ENCODE results near the gene CPSF6. TPM values are rescaled to one million over a fixed set of nuclear protein-coding genes. Genes with fewer than 3 reads are reported as not detected.
"Not testable (repeated sequence)": the region's sequence is repeated elsewhere in the genome, so short reads cannot be mapped to it uniquely, and the experiment has no call there.

CPSF6 gene, protein sequence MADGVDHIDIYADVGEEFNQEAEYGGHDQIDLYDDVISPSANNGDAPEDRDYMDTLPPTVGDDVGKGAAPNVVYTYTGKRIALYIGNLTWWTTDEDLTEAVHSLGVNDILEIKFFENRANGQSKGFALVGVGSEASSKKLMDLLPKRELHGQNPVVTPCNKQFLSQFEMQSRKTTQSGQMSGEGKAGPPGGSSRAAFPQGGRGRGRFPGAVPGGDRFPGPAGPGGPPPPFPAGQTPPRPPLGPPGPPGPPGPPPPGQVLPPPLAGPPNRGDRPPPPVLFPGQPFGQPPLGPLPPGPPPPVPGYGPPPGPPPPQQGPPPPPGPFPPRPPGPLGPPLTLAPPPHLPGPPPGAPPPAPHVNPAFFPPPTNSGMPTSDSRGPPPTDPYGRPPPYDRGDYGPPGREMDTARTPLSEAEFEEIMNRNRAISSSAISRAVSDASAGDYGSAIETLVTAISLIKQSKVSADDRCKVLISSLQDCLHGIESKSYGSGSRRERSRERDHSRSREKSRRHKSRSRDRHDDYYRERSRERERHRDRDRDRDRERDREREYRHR
- 10 to 100 TPM; 86.1 to 97.2 TPM for total RNA-seq

DNA sequence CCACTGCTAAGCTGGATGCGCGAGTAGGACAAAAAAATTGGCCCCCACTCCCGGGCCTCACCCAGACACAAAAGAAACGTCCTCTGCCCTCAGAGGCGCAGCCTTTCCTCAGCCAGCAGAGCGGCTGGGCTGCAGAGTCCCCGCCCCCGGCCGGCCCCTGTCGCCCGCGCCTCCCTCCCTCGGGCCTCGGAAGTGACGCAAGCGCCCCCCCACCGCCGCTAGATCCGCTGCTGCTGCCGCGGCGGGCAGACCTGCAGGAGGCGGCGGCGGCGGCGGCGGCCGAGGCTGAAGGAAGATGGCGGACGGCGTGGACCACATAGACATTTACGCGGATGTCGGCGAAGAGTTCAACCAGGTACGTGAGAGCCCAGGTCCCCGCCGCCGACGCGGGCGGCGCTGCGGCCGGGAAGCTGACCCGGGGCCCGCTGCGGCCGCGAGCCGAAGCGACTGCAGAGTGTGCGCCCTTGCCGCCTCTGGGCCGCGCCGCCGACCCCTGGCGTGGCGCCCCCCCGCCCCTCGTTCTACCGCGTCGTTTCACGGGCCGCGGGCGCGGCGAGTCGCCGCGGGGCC is at the start of gene CPSF6:
Gene CPSF6, plus strand, starts transcription at position 218 of the 570 bp plus-strand sequence. Its CDS starts 78 bp downstream, at position 296.
- H3K36me3 Mint-ChIP-seq (ENCODE audit: insufficient read depth in 2 of 2): peaks cover 6 to 8% of the 10 kb centered on the region in 2 donors
- peaks cover 45% of the 10 kb centered on the region for H3K4me1 Mint-ChIP-seq (ENCODE audit: low read depth)
- H3K27me3 Mint-ChIP-seq (ENCODE audit: low read depth): no peaks in the 10 kb centered on the region
- peak within 1 kb of the TSS; percentile 98 for H3K27ac Mint-ChIP-seq
- ATAC-seq (replicated peaks in 1 of 2): peak; percentile 95
- H3K9me3 Mint-ChIP-seq: no peaks in the 10 kb centered on the region
- H3K4me3 Mint-ChIP-seq: peak within 1 kb of the TSS; percentile 98 to 100
- DNase-seq: peak; percentile 98 to 99

DNA sequence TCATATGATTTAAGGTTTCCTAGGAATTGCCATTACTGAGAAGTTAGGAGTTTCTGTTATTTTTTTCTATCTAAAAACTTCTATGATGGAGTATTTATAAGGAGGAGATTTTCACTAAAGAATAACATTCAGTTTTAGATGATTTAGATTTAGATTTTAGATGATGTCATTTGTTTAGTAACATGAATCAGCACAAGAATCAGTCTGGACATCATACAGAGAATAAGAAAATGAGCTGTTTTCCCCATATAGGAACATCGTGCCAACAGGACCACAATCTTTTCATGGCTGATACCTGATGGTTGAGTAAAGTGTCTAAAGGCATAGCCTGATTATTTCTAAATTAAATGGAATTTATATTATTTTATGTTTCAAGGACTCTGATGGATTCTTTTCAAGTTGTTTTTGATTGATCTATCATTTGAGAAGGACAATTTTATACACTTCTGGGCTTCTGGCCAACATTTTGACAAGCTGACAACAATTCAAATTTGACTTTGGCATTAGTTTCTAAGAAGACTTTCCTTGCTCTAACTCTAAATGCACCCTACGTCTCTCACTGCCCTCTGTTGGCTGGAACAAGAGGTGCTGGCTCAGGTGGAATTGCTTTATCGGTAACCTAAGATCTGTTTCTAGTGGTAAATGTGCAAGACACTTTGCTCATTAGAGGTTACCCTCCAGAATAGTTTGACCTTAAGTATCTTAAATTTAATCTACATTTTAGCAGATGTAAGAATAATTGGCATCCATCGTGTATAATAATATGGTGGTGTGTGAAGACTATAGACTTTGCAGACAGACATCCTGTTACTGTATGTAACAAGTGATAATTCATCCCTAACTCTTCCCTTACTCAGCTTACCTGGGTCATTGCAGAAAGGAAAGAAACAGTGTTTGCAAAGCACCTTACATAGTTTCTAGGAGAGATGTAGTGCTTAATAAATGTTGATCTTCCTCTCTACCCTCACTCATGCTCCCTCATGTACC is 42.8 kb upstream of the CPSF6 start:
- Mint-ChIP-seq H3K4me1 (ENCODE audit: low read depth) (no peaks in the 10 kb centered on the region), H3K27ac (no peak overlapping the region), H3K4me3 (no peak overlapping the region), H3K27me3 (ENCODE audit: low read depth) (no peaks in the 10 kb centered on the region), H3K36me3 (ENCODE audit: insufficient read depth in 2 of 2) (peaks cover 22 to 29% of the 10 kb centered on the region in 2 donors), H3K9me3 (peaks cover 27 to 34% of the 10 kb centered on the region in 2 donors)
- ATAC-seq (replicated peaks in 1 of 2): peak in 1 of 2 donors; percentile 47
- no peak for DNase-seq

DNA sequence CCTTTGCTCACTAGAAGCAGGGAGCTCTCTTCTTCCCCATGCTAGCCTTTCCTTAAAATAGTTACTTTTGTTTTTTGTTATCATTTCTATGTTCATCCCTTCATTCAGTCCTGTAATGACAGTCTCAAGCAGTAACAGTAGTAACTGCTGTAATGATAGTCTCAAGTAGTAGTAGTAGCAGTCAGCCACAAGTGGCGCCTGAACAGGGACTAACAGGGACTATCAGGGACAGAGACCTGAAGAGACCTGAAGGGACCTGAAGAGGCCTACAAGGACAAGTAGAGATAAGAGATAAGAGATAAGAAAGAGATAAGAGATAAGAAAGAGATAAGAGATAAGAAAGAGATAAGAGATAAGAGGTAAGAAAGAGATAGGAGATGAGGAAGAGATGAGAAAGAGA is 39.4 kb upstream of the CPSF6 start:
- not testable (repeated sequence) for DNase-seq; H3K4me3 Mint-ChIP-seq; H3K27me3 Mint-ChIP-seq (ENCODE audit: low read depth); ATAC-seq (replicated peaks in 1 of 2); H3K4me1 Mint-ChIP-seq (ENCODE audit: low read depth); H3K27ac Mint-ChIP-seq
- Mint-ChIP-seq H3K9me3 (peaks cover 27 to 36% of the 10 kb centered on the region in 2 donors), H3K36me3 (ENCODE audit: insufficient read depth in 2 of 2) (peaks cover 24 to 27% of the 10 kb centered on the region in 2 donors)

DNA sequence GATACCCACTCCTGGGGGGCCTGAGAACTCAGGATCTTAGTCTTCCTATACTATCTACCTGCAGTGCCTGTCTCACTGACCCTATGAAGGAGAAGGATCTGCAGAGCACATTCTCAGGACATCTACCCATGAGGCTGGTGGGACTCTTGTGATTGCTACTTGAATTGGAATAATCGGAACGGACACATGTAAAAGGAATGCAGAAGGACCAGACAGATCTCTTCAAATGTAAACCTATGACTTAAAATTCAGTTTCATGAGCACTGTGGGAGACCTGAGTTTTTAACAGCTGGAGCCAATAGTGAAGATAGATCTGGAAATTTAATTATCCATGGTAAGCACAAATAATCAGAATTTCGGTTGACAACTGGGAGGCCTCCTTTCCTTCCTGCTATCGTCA is 35.2 kb upstream of the CPSF6 start:
- H3K27ac Mint-ChIP-seq: no peak overlapping the region
- no peak for DNase-seq
- H3K4me3 Mint-ChIP-seq: no peak overlapping the region
- H3K9me3 Mint-ChIP-seq: peaks cover 29 to 37% of the 10 kb centered on the region in 2 donors
- no peak for ATAC-seq (replicated peaks in 1 of 2)
- H3K36me3 Mint-ChIP-seq (ENCODE audit: insufficient read depth in 2 of 2): peaks cover 23 to 33% of the 10 kb centered on the region in 2 donors
- peaks cover 4% of the 10 kb centered on the region for H3K4me1 Mint-ChIP-seq (ENCODE audit: low read depth)
- H3K27me3 Mint-ChIP-seq (ENCODE audit: low read depth): no peaks in the 10 kb centered on the region

DNA sequence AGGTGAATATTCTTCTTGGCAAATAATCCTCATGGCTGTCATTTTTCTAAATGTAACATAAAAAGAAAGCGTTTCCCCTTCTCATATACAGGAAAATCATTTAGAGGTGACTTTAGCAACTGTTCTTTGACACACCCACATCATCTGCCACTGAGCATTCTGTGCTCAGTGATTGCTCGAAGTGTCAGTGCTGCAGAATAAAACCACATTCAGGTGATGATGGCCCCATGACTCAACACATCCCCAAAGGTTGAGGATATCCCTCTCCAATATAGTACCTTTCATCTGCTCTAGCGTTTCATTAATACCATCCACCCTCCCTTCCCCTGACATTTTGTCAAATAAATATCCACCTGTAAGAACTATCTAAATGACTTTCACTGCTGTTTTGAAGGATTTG is 28.7 kb upstream of the CPSF6 start:
- DNase-seq (no peak), ATAC-seq (replicated peaks in 1 of 2) (no peak)
- Mint-ChIP-seq H3K27me3 (ENCODE audit: low read depth) (no peaks in the 10 kb centered on the region), H3K36me3 (ENCODE audit: insufficient read depth in 2 of 2) (peaks cover 8 to 13% of the 10 kb centered on the region in 2 donors), H3K4me3 (no peak overlapping the region), H3K4me1 (ENCODE audit: low read depth) (peaks cover 9% of the 10 kb centered on the region), H3K9me3 (peaks cover 10% of the 10 kb centered on the region in 2 donors), H3K27ac (no peak overlapping the region)

DNA sequence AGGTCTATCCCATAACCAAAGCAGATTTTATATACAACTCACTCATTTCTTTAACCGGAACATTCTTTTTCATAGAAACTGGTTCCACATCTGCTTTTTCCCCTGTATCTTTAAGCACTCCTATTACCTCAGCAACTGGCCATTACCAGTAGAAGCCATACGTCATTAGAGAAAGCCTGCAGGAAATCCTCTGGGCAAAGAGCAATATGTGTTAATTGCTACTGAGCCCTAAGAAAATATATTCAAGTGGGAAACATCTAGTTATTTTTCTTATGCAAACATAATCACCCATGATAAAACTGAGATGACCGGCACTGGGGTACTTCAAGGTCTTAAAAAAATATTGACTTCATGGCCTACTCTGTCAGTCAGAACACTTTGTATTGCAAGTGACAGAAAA is 28.2 kb upstream of the CPSF6 start:
- peaks cover 9 to 10% of the 10 kb centered on the region in 2 donors for H3K9me3 Mint-ChIP-seq
- H3K27ac Mint-ChIP-seq: no peak overlapping the region
- H3K27me3 Mint-ChIP-seq (ENCODE audit: low read depth): no peaks in the 10 kb centered on the region
- peaks cover 8 to 13% of the 10 kb centered on the region in 2 donors for H3K36me3 Mint-ChIP-seq (ENCODE audit: insufficient read depth in 2 of 2)
- no peak for DNase-seq
- H3K4me3 Mint-ChIP-seq: no peak overlapping the region
- H3K4me1 Mint-ChIP-seq (ENCODE audit: low read depth): peaks cover 9% of the 10 kb centered on the region
- no peak for ATAC-seq (replicated peaks in 1 of 2)

DNA sequence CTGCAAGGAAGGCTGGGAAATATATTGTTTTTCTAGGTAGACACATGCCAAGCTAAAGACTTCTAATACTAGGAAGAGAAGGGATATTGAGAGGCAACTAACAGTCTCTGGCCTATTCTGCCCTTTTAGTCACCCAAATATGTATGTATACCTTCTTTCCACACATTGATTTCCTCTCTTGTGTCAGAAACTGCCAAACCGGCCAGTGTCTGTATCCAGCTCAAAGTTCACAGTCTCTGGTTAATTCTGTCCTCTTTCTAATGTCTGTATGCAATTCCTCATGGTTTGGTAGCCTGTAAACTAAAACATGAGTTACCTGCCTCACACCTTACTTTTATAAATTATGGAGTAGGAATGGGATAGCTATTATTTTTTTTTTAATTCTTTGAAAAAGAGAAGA is 25.2 kb upstream of the CPSF6 start:
- Mint-ChIP-seq H3K36me3 (ENCODE audit: insufficient read depth in 2 of 2) (no peaks in the 10 kb centered on the region), H3K27ac (no peak overlapping the region), H3K27me3 (ENCODE audit: low read depth) (no peaks in the 10 kb centered on the region), H3K4me1 (ENCODE audit: low read depth) (peaks cover 5% of the 10 kb centered on the region), H3K4me3 (no peak overlapping the region), H3K9me3 (no peaks in the 10 kb centered on the region)
- ATAC-seq (replicated peaks in 1 of 2) (no peak), DNase-seq (no peak)

DNA sequence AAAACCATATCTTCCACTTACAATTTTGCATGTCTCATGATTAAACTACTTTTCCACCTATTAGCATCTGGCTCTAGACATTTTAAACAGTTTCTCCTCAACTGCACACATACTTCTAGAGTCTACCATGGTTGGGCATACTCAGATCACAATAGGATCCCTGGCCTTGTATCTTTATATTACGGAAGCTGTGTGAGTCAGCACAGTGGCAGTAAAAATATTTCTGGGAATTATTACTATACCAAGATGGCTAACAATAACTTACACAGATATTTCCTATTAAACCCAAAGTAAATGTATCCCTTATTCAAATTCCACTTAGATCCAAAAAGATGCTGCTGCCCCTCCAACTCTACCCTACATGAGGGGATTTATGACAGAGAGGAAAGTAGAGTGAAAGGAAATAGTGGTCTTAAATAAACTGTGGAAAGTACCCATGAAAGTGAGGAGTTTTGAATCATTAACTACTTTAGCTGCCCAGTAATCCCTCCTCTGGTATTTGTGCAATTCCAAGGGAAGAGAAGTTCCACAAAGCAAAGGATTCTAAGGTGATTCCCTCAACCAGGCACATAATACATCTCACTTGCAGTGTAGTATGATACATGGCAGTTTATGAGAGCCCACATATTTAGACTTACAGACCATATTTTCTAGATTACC is 14.0 kb upstream of the CPSF6 start:
- H3K27ac Mint-ChIP-seq: no peak overlapping the region
- no peaks in the 10 kb centered on the region for H3K9me3 Mint-ChIP-seq
- ATAC-seq (replicated peaks in 1 of 2) (no peak), DNase-seq (no peak)
- H3K4me3 Mint-ChIP-seq: no peak overlapping the region
- no peaks in the 10 kb centered on the region for H3K36me3 Mint-ChIP-seq (ENCODE audit: insufficient read depth in 2 of 2)
- H3K27me3 Mint-ChIP-seq (ENCODE audit: low read depth): no peaks in the 10 kb centered on the region
- H3K4me1 Mint-ChIP-seq (ENCODE audit: low read depth): no peaks in the 10 kb centered on the region

DNA sequence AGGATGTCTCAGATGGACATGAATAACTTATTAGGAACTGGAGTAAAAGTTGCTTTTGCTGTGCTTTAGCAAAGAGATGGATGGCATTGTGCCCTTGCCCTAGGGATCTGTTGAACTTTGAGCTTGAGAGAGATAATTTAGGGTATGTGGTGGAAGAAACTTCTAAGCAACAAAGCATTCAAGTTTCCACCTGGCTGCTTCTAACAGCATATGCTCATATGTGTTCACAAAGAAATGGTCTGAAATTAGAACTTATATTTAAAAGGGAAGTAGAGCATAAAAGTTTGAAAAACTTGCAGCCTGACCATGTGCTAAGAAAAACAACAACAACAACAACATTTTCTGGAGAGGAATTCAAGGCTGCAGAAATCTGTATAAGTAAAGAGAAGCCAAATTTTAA is 7.9 kb upstream of the CPSF6 start:
- ATAC-seq (replicated peaks in 1 of 2) (no peak), DNase-seq (no peak)
- H3K9me3 Mint-ChIP-seq: peaks cover 7 to 14% of the 10 kb centered on the region in 2 donors
- H3K4me3 Mint-ChIP-seq: no peak overlapping the region
- peaks cover 8 to 10% of the 10 kb centered on the region in 2 donors for H3K36me3 Mint-ChIP-seq (ENCODE audit: insufficient read depth in 2 of 2)
- no peaks in the 10 kb centered on the region for H3K4me1 Mint-ChIP-seq (ENCODE audit: low read depth)
- no peak overlapping the region for H3K27ac Mint-ChIP-seq
- H3K27me3 Mint-ChIP-seq (ENCODE audit: low read depth): no peaks in the 10 kb centered on the region

DNA sequence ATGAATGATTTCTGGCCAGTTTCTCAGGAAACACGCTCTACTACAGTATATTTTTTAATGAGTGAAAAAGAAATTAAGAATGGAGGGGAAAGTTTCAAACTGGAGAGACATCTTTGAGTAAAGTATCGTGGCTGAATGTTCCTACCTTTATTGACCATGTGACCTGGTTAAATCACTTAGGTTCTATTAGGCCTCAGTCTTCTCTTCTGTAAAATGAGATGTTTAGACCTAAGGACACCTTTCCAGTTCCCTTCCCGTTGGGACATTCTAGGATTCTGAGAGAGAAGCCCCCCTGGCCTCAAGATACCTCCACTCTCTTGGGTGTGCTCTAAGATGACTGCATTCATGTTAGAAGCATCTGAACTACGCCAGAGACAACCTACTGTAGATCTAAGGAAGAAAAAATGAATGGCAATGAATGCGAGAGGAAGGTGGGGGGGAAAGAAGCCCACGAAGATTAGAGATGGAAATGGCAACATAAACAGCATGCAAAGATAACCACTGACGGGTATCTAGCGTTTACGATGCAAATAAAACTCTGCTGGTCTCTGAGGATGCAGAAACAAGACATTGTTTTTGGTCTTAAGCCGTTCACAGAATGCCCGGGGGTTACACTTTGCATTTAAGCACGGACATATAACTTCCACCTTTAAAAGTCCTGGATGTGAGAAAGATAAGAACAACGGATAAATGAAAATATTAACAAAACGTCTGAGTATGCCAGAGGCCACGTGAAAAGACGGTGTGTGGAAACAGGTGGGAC is 599 bp upstream of the CPSF6 start:
- Mint-ChIP-seq H3K4me3 (peak overlapping the region; percentile 75 to 86), H3K4me1 (ENCODE audit: low read depth) (peaks cover 43% of the 10 kb centered on the region), H3K36me3 (ENCODE audit: insufficient read depth in 2 of 2) (peaks cover 6 to 8% of the 10 kb centered on the region in 2 donors), H3K27ac (peak overlapping the region; percentile 89), H3K9me3 (no peaks in the 10 kb centered on the region), H3K27me3 (ENCODE audit: low read depth) (no peaks in the 10 kb centered on the region)
- ATAC-seq (replicated peaks in 1 of 2) (peak in 1 of 2 donors; percentile 2), DNase-seq (peak in 1 of 2 donors; percentile 5)

DNA sequence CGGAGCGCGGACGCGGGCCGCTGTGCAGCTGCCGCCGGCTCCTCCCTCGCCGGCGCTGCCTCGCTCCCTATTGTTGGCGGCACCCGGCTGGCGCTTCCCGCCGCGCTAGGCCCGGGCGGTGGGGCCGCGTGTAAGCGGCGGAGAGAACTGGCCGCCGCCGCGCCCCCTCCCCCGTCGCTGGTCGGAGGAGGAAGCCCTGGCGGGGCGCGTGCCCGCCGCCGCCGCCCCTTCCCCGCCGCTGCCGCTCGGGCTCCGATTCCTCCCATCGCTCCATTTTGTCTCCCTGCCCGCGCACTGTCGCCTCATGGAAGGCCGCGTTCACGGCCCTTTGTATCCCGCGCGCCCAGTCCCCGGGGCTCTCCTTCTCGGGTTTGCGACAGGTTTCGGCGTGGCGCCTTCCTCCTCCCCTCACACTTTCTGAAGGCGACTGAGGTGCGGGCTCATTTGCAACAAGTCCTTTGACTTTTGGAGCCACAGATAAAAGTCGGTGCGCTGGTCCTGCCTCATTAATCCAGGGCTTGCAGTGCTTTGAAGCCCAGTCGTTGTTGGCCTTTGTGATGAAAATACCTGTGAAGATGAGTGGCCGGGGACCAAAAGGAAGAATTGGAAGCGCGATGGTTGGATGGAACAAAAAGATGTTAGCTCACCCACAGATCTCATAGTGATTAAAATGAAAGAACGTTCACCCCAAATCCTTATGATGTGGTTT is 707 bp downstream of the CPSF6 start:
- H3K27me3 Mint-ChIP-seq (ENCODE audit: low read depth): no peaks in the 10 kb centered on the region
- H3K27ac Mint-ChIP-seq: peak overlapping the region; percentile 98
- no peaks in the 10 kb centered on the region for H3K9me3 Mint-ChIP-seq
- H3K4me3 Mint-ChIP-seq: peak overlapping the region; percentile 98 to 100
- ATAC-seq (replicated peaks in 1 of 2) (peak; percentile 39 to 46), DNase-seq (peak; percentile 49 to 50)
- H3K36me3 Mint-ChIP-seq (ENCODE audit: insufficient read depth in 2 of 2): peaks cover 6 to 8% of the 10 kb centered on the region in 2 donors
- H3K4me1 Mint-ChIP-seq (ENCODE audit: low read depth): peaks cover 45% of the 10 kb centered on the region
